ENCODE data around the gene TBPL2. TPM values are rescaled to one million over a fixed set of nuclear protein-coding genes. Genes with fewer than 3 reads are reported as not detected.

TBPL2 gene
- total RNA-seq, 1 donor from 2014 or later = not detected

GRCh38 chr14:55404173-55404854 is 36.1 kb downstream of the TBPL2 start:
- Mint-ChIP-seq H3K36me3 (no peaks in the 10 kb centered on the region), H3K4me1 (ENCODE audit: unreplicated experiment) (peaks cover 6% of the 10 kb centered on the region), H3K9me3 (no peaks in the 10 kb centered on the region), H3K4me3 (no peak overlapping the region), H3K27ac (no peak overlapping the region), H3K27me3 (no peaks in the 10 kb centered on the region)
- DNase-seq (ENCODE audit: extremely low spot score, unreplicated experiment) = no peak
- no peak for TF ChIP-seq CTCF (conservative IDR thresholded peaks at IDR 0.05)

DNA sequence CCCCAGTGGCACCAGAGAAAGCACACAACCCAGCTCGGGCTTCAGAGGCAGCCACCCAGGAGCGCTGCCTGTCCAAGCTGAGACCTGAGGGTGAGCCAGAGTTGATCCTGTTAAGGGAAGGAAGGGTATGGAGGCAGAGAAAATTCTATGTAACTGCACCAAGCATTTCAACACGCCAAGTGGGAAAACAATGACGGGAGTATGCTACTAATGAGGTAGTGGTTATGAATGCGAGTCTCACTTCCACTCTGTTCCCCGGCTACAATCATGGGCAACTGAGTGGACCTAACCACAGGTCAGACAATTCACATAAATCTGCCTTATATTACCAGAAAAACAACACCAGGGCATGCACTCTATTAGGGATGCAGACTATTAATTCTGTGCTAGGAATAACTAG is 38.7 kb downstream of the TBPL2 start:
- H3K9me3 Mint-ChIP-seq = no peaks in the 10 kb centered on the region
- TF ChIP-seq CTCF (conservative IDR thresholded peaks at IDR 0.05) = no peak

GRCh38 chr14:55399852-55400251 is 40.6 kb downstream of the TBPL2 start:
- DNase-seq (ENCODE audit: extremely low spot score, unreplicated experiment) = no peak
- Mint-ChIP-seq H3K4me1 (ENCODE audit: unreplicated experiment) (no peaks in the 10 kb centered on the region), H3K27ac (no peak overlapping the region), H3K36me3 (peaks cover 5% of the 10 kb centered on the region), H3K4me3 (no peak overlapping the region), H3K9me3 (no peaks in the 10 kb centered on the region), H3K27me3 (no peaks in the 10 kb centered on the region)
- no peak for TF ChIP-seq CTCF (conservative IDR thresholded peaks at IDR 0.05)

More for the DNA sequence above, 38.7 kb downstream of the TBPL2 start:
- Mint-ChIP-seq H3K36me3 (no peaks in the 10 kb centered on the region), H3K4me3 (no peak overlapping the region), H3K27me3 (no peaks in the 10 kb centered on the region), H3K4me1 (ENCODE audit: unreplicated experiment) (no peaks in the 10 kb centered on the region), H3K27ac (no peak overlapping the region)
- no peak for DNase-seq (ENCODE audit: extremely low spot score, unreplicated experiment)

- H3K27ac Mint-ChIP-seq = no peak overlapping the region
- no peak for DNase-seq (ENCODE audit: extremely low spot score, unreplicated experiment)
- peaks cover 5% of the 10 kb centered on the region for H3K36me3 Mint-ChIP-seq
- no peaks in the 10 kb centered on the region for H3K4me1 Mint-ChIP-seq (ENCODE audit: unreplicated experiment)
- no peaks in the 10 kb centered on the region for H3K9me3 Mint-ChIP-seq
- H3K27me3 Mint-ChIP-seq = no peaks in the 10 kb centered on the region
- no peak for TF ChIP-seq CTCF (conservative IDR thresholded peaks at IDR 0.05)
- H3K4me3 Mint-ChIP-seq = no peak overlapping the region
These were observed 41.2 kb downstream of the TBPL2 start for GRCh38 chr14:55399183-55399582.

DNA sequence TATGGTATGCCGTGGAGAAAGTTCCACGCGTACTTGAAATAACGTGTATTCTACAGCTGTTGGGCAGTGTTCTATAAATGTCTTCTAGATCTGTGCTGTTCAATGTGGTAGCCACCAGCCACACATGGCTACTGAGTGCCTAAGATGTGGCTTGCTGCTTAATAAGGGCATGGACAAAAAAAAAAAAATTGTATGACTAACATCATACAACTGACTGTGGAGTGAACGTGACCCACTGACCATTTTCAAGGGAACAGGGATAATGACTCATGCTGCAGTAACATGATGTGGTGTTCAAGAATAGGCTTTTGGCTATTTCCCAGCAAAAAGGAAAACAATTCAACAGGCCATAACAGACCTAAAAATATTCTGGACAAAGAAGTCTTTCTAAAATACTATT is 41.7 kb downstream of the TBPL2 start:
- Mint-ChIP-seq H3K27me3 (no peaks in the 10 kb centered on the region), H3K4me1 (ENCODE audit: unreplicated experiment) (no peaks in the 10 kb centered on the region), H3K36me3 (peaks cover 5% of the 10 kb centered on the region), H3K9me3 (no peaks in the 10 kb centered on the region), H3K4me3 (no peak overlapping the region), H3K27ac (no peak overlapping the region)
- DNase-seq (ENCODE audit: extremely low spot score, unreplicated experiment) = no peak
- no peak for TF ChIP-seq CTCF (conservative IDR thresholded peaks at IDR 0.05)

Data from type B pancreatic cell (in vitro differentiated cells).